Measurements from ENCODE around the gene EAF1. TPM values are rescaled to one million over a fixed set of nuclear protein-coding genes. Genes with fewer than 3 reads are reported as not detected.

The EAF1 gene
- total RNA-seq, 2 donors from 2014 or later = 24.9 to 28.0 TPM

- no peak for DNase-seq
- TF ChIP-seq, protein P1, sequence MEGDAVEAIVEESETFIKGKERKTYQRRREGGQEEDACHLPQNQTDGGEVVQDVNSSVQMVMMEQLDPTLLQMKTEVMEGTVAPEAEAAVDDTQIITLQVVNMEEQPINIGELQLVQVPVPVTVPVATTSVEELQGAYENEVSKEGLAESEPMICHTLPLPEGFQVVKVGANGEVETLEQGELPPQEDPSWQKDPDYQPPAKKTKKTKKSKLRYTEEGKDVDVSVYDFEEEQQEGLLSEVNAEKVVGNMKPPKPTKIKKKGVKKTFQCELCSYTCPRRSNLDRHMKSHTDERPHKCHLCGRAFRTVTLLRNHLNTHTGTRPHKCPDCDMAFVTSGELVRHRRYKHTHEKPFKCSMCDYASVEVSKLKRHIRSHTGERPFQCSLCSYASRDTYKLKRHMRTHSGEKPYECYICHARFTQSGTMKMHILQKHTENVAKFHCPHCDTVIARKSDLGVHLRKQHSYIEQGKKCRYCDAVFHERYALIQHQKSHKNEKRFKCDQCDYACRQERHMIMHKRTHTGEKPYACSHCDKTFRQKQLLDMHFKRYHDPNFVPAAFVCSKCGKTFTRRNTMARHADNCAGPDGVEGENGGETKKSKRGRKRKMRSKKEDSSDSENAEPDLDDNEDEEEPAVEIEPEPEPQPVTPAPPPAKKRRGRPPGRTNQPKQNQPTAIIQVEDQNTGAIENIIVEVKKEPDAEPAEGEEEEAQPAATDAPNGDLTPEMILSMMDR (IDR thresholded peaks at IDR 0.05) = no peak
- H3K4me1 ChIP-seq = no peaks in the 10 kb centered on the region
- H3K9me3 ChIP-seq = no peaks in the 10 kb centered on the region
- H3K4me3 ChIP-seq = no peak overlapping the region
- H3K36me3 ChIP-seq = no peaks in the 10 kb centered on the region
- H3K27me3 ChIP-seq = no peaks in the 10 kb centered on the region
- H3K27ac ChIP-seq = no peak overlapping the region
- intact Hi-C loops (cut with DNase I) = no loop called here
- no peak overlapping the region for H3K9ac ChIP-seq (ENCODE audit: low read depth in 2 of 2, low read length in 2 of 2)
Observed at GRCh38 chr3:15490158-15490557, 62.8 kb downstream of the EAF1 start.

- no peaks in the 10 kb centered on the region for H3K4me1 ChIP-seq
- H3K36me3 ChIP-seq = no peaks in the 10 kb centered on the region
- no peak overlapping the region for H3K9ac ChIP-seq (ENCODE audit: low read depth in 2 of 2, low read length in 2 of 2)
- TF ChIP-seq, protein P1 (IDR thresholded peaks at IDR 0.05) = no peak
- no peak for DNase-seq
- intact Hi-C loops (cut with DNase I) = no loop called here
- H3K4me3 ChIP-seq = no peak overlapping the region
- H3K27me3 ChIP-seq = no peaks in the 10 kb centered on the region
- H3K9me3 ChIP-seq = no peaks in the 10 kb centered on the region
- H3K27ac ChIP-seq = no peak overlapping the region
Observed at GRCh38 chr3:15491143-15491542, 63.7 kb downstream of the EAF1 start.

Other genes with a start within 250 kb of the EAF1 start
- 10 to 100 TPM; 33.2 to 33.9 TPM for gene CAPN7, start 221.4 kb upstream of the EAF1 start, total RNA-seq
- 1 to 10 TPM; 5.5 to 9.3 TPM for gene SH3BP5, start 95.0 kb upstream of the EAF1 start, total RNA-seq
- 10 to 100 TPM in 1 of 2 donors, 1 to 10 TPM in 1; 8.8 to 11.4 TPM for gene METTL6, start 54 bp upstream of the EAF1 start, total RNA-seq
- gene COLQ, start 94.1 kb downstream of the EAF1 start, total RNA-seq = under 1 TPM; 0.79 to 0.85 TPM
- 10 to 100 TPM; 13.1 to 19.1 TPM for gene HACL1, start 174.0 kb downstream of the EAF1 start, total RNA-seq
- gene BTD, start 174.1 kb downstream of the EAF1 start, total RNA-seq = 10 to 100 TPM; 18.0 to 29.3 TPM